GM18868 (cell line): Measurements from ENCODE around the gene PICK1.

Experiments
- ATAC-seq: cut with Tn5 transposase; IDR thresholded peaks from one replicate; pipeline ENCODE4 v1.9.1; 2021; ENCODE audit warnings: mild to moderate bottlenecking, moderate library complexity; ENCODE audit not compliant: unreplicated experiment

The PICK1 gene

GRCh38 chr22:38086001-38086845 lies 29.0 kb downstream of the PICK1 start:
- no peak for ATAC-seq

GRCh38 chr22:38086942-38087341 lies 29.7 kb downstream of the PICK1 start:
- ATAC-seq: no peak

- ATAC-seq: no peak
Observed at GRCh38 chr22:38087855-38088254, 30.7 kb downstream of the PICK1 start.

GRCh38 chr22:38088629-38089473 lies 31.6 kb downstream of the PICK1 start:
- no peak for ATAC-seq

GRCh38 chr22:38089474-38089851 lies 32.3 kb downstream of the PICK1 start:
- ATAC-seq: no peak

- no peak for ATAC-seq
Observed at GRCh38 chr22:38097058-38097457, 39.9 kb downstream of the PICK1 start.

- ATAC-seq: no peak
Observed at GRCh38 chr22:38097557-38098409, 40.6 kb downstream of the PICK1 start.

- no peak for ATAC-seq
Observed at GRCh38 chr22:38098410-38099249, 41.4 kb downstream of the PICK1 start.

GRCh38 chr22:38103641-38104040 lies 46.4 kb downstream of the PICK1 start:
- ATAC-seq: no peak

- ATAC-seq: no peak
Observed at GRCh38 chr22:38104084-38104483, 46.9 kb downstream of the PICK1 start.

GRCh38 chr22:38106814-38107578 lies 49.8 kb downstream of the PICK1 start:
- ATAC-seq: no peak

GRCh38 chr22:38107692-38108515 lies 50.7 kb downstream of the PICK1 start:
- ATAC-seq: no peak

- no peak for ATAC-seq
Observed at GRCh38 chr22:38108561-38109319, 51.5 kb downstream of the PICK1 start.

GRCh38 chr22:38109371-38110001 lies 52.3 kb downstream of the PICK1 start:
- ATAC-seq: no peak

GRCh38 chr22:38110008-38110862 lies 53.0 kb downstream of the PICK1 start, which contains the start of gene BAIAP2L2:
Gene BAIAP2L2 (minus strand): TSS chr22:38110684. CDS start chr22:38110525, 159 bp downstream.
- no peak for ATAC-seq
